Brain pericyte (primary cell): ENCODE data around the gene FAM163B.

Experiments used
- DNase-seq: peaks from one replicate; pipeline ENCODE4 v3.0.0-alpha.2; 2012; ENCODE audit warnings: low read depth, low spot score

The FAM163B gene

DNA sequence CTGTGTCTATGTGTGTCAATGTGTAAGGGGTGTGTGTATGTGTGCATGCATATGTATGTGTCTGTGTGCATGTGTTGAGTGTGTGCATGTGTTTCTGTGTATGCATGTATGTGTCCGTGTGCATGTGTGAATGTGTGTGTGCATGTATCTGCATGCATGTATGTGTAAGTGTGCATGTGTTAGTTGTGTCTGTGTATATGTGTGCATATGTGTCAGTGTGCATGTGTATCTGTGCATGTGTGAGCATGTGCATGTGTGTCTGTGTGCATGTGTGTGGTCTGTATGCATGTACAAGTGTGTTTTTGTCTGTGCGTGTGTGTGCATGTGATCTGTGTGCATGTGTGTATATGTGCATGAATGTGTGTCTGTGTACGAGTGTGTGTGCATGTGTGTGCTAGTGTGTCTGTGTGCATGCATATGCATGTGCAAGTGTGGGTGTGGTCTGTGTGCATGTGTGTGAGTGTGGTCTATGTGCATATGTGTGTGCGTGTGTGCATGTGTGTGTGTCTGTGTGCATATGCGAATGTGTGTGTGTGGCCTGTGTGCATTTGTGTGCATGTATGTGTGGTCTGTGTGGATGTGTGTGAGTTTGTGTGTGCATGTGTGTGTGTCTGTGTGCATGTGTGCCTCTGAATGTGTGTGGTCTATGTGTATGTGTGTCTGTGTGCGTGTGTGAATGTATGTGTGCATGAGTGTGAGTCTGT lies 9.6 kb downstream of the FAM163B start:
- DNase-seq, result no peak

DNA sequence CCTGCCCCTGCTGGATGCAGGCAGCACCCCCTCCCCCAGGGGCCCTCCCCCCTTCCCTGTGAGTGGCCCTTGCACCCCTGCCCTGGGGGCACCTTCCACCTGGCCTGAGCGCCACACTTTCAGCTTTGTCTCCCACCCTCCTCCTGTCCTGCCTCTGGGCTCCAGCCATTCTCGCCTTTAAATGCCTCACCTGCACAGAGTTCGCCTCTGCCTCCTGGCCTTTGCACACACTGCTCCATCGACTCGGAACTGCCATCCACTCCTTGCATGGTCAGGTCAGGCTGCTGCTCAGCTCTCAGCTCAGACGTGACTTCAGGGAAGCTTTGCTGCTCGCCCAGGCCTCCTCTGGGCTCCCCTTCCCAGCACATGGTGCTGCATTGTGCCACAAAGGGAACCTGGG lies 10.2 kb downstream of the FAM163B start:
- DNase-seq, result no peak

DNA sequence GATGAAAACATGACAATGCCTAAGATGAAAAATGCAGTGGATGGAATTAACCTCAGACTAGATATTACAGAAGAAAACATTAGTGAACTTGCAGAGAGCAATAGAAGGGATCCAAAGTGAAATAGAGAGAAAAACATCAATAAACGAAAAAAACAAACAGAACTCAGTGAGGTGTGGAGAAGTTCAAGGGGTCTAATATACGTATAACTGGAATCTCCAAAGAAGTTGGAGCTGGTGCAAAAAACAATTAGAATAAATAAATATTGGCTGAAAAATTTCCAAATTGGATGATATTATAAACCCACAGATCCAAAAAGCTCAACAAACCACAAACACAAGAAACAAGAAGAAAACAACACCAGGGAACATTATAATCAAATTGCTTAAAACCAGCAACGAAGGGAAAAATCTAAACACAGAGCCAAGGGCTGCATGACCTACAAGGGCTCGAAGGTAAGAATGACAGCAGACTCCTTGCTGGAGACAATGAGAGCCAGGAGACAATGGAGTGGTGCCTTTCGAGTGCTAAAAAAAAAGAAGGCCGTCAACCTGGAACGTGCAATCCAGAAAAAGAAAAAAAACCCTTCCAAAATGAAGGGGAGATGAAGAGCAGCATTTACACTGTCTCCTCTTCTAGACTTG lies 11.8 kb downstream of the FAM163B start:
- DNase-seq, result no peak

DNA sequence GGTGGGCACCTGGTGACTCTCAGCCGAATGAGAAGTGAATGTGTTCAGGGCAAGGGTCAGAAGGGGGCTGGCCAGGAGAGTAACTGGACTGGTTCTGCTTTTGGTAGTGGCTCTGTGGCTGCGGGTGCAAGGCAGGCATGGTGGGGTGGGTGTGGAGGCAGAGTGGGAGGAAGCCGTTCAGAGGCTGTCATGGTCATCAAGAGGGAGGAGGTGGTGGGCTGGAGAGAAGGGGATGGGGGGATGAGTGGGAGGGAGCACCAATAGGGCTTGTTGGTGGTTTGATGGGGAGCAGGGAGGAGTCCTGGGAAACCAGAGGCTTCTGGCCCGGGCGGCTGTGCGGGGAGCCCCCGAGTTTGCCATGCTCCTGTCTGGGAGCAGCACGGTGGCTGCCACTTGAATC lies 13.3 kb downstream of the FAM163B start:
- no peak for DNase-seq

DNA sequence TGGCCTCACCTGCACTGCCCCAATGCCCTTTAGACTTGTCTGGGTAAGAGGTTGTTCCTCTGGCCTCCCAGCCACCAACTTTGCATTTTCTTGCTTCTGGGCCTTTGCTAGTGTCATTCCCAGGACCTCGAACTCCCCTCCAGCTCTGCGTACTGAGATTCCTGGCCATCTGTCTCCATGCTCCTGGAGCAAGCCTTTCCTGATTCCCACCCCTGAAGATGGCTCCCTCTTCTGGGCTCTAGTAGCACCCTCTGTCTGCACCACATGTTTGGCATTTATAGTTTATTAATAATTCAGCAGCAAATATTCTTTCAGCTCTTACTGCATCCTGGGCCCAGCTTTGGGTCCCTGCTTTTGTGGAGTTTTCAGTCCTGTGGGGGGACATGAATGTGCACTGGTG lies 14.9 kb downstream of the FAM163B start:
- no peak for DNase-seq

DNA sequence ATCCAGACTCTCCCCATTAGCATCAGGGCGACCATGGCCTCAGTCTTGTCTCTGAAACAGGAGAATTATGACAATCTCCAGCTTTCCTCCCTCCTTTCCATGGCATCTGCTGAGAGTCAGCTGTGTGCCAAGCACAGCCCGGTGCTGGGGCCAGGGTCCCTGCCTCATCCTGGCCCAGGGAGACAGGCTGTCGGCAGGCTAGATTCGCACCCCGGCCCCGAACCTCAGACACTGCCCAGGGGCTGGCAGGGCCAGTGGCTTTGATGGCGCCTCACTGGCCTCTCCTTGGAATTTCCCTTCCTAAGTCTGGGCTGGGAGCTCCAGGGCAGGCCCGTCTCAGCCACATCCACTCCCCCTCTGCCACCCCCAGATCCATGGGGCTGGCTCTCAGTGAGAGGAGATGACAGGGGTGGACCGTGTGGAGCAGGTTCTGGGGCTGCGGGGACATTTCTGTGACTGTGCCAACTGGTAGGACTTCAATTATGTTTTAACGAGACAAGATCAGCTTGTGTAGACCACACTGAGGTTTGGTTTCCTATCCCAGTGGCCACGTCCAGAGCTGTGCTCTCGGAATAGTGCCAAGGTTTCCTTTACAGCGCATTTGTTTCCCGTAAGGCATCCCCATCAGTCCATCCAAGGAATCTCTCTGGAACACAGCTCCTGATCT lies 15.5 kb downstream of the FAM163B start:
- DNase-seq, result no peak

DNA sequence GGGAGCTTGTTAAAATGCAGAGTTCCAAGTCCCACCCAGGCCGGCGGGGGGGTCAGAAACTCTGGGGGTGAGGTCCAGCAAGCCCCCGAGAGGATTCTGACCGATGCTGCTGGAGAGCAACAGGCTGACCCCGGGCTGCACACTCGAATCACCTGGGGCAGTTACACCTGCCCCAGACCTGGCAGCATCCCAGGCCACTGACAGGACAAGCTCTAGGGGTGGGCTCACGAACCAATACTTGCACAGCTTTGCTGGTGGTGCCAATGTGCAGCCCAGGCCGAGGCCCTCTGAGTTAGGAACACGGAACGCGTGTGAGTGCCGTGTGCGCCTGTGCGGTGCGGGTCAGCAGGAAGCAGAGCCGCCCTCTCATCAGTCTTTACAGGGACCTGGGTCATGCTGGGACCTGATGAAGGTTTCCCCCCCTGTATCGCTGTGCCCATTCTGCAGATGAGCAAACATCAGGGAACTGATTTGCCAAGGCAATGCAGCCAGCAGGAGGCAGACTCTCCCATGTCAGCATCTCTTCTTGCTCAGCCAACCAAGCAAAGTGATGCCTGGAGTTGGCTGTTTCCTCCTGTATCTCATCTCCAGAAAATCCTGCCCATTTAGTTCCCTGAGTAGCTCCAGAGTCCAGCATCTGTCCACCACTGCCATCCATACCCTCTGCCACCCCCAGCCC lies 16.3 kb downstream of the FAM163B start:
- no peak for DNase-seq

DNA sequence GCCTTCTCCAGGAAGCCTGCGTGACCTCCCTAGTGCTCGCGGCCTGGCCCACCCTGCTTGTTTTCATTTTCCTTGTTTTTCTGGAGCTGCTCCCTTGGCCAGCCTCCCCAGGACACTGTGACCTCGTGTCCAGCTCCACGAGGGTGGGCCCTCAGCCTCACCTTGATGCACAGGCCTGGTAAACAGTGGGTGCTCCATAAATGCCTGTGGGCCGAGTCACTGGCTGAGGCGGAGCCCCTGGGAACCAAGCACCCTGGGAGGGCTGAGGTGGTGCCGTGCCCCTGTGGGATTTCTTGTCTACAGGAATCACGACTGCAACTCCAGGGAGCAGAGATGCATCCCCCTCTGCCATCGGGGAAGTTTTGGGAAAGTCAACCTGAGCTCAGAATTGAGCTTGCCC lies 17.2 kb downstream of the FAM163B start:
- no peak for DNase-seq

DNA sequence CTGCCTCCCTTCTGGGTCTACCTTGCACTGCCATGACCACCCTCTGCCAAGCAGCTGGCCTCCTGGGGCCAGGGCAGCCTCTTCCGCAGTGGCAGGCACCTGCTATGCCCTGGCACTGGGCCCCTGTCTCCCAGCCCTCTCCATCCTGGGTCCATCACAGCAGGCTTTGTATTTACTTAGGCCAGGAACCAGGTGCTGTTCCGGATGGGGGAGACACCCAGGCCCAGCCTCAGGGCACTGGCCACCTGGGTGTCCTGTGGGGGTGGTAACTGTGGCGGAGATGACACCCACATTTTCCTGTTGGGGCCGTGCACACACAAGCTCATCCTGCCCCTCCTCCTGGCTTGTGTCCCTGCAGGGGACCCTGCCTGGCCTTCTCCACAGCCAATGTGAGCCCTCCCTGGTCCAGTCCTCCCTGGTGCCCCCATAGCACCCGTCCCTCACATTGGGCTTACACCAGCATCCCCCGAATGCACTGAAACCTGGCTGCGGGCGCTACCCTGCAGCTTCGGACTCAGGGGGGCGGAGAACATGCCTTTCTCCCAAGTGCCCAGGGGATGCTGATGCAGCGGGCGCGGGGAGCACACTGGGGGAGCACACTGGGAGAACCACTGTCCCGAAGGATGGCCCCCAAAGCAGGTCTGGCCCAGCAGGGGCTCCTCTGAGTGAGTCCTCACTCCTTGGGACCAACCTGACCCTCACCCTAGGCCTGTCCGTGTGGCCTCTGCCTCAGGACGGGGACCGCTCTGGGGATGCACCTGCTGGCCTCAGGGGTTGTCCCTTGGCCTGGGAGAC lies 17.9 kb downstream of the FAM163B start:
- no peak for DNase-seq

DNA sequence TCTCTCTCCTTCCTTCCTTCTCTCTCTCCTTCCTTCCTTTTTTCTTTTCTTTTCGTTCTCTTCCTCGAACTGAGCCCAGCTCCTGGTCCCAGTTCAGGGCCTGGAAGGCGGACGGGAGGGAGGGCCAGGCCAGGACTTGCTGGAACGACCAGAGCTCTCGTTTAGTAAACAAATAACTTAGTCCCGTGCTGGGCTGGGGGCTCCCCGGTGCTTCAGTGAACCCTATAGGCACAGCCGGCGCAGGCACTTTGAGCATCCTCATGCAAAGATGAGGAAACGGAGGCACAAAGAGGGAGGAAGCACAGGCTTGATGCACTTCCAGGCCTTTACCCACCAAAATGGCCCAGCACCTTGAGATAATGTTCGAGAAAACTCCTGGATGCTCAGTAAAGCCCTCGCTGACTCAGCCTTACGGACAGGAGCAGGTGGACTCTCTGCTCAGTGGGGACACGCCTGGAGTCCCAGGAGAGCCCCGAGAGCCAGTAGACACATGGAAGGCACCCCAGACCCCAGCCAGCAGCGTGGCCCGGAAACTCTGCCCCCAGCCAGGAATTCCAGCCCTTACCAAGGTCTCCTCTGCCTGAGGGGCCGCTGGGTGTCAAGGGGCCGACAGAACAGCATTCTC lies 18.8 kb downstream of the FAM163B start:
- DNase-seq, result no peak

DNA sequence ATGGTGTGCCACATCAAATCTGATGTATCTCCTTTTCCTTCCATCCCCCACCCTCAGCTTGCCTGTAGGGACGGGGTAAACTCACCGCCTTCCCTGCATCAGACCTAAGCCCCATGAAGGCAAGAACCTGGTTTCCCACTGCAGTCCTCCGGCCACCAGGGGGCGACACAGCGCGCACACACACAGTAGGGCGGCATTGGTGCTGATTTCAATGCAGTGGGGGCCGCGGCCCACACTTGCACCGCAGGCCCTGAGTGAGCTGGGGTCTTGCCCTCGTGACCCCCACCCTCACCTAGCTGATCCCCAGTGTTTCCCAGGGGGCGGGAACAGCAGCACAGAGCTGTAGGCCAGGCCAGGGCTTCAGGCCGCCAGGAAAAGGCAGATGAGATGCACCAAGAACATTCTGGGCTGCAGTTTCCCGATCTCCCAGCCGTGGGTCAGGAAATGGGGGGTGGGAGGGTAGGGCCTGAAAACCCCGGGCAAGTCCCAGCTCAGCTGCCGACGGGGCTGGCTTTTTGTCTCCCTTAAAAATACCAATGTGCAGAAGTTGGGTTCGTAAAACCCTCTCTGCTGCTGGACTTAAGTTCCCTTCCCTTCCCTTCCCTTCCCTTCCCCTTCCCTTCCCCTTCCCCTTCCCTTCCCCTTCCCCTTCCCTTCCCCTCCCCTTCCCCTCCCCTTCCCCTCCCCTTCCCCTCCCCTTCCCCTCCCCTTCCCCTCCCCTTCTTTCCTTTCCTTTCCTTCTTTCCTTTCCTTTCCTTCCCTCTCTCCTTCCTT lies 19.5 kb downstream of the FAM163B start:
- no peak for DNase-seq

DNA sequence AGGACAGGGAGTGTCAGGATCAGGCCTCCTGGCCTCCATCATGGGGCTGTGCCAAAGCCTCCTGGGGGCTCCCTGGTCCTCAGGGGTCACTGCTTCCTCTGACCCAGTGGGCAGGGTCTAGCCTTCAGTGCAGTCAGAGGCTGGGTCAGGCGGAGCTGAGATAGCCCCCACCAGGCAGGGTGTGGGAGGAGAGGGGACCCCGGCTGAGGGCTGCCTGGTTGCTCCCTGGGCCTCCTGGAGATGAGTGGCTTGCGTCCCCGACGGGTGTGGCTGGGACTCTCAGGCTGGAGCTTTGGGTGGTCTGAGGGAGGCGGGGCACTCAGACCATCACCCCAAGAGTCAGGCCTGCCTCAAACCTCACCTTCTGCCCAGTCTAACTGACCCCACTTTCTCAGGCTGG lies 21.7 kb downstream of the FAM163B start:
- no peak for DNase-seq

DNA sequence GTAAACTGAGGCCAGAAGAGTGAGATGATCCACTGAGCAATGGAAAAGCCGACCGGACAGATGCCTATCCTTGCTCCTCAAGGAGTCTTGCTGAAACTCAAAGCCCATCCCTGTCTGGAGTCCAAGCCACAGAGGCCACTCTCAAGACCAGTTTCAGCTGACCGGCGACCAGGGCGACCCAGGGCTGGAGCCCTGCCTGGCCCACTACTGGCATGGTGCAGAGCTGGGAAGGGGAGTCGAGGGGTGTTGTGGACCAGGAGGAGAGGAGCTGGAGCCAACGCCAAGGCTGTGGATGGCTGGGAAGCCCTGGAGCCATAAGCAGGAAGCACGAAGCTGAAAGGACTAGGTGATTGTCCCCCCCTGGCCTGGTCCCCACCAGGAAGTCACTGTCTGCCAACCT lies 22.1 kb downstream of the FAM163B start:
- no peak for DNase-seq

DNA sequence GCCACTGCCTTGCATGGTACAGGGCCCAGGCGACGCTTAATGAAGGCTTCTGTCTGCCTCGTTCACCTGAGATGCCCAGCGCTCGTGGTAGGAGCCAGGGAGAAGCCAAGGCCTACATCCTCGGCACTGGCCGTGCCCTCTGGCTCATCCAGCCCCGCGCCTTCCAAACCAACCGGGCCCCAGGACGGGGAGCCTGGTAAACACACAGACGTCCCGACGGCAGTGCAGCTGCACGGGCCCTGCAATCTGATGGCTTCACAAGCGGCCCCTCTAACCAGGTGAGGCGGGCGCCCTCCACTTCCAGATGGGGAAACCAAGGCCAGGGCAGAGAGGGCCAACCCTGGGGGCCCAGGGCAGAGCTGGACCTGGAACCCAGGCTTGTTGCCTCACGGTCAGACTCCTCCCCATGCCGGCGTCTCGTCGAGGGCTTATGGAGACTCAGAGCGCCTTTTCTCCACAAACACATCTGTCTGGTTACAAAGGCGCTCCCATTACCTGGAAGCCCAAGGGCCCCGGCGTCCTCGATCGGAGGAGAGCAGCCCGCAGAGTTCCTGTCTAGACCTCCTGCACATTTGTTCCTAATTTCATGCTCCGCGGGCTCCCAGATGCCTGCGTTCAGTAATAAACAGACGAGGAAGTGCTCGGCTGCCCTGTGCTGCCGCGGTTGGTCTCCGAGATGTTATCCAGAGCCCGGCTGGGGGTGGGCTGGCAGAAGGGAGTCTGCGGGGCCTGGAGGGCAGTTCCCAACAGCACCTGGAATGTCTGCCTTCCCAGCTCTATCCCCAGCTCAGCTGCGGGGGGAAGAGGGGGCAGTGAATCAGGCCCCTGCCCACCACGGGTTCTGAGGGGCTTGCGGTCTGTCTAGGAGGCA lies 23.5 kb downstream of the FAM163B start:
- no peak for DNase-seq

DNA sequence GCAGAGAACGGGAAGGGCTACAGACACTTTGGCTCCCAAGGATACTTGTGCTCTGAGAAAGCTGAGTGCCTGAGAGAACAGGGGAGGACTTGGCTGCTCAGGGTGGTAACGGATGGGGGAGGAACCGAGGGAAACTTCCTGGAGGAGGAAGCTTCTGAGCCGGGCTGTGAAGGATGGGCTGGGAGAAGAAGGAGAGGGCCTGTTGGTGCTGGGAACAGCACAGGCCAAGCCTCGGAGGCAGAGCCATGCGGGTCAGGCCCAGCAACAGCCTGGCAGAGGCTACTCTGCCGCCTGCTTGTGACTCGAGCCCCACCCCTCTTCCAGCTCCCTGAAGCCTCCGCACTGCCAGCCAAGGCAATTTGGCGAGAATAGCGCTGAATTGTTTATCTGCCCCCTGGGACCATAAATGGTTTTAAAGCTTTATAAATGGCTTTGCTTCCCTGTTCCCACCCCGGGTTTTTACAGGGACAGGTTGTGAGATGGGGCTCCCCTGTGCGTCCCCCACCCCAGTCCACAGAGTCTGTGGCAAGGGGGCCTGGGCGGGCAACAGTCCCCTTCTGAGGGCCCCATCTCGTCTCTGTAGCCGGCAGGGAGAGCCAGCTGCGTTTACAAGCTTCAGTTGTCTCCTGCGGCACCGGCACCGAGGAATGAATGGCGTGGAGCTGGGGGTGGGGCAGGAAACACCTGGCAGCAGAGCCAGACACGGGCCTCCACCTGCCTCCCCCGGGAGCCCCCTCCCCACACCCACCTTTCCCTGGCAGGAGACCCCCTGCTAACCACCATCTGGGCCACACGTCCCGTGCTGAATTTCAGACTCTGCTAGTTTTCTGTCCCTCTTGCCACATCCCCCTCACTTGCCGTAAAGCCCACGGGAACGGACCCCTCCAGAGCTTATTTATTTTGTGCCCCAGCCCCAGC lies 24.4 kb downstream of the FAM163B start:
- no peak for DNase-seq

DNA sequence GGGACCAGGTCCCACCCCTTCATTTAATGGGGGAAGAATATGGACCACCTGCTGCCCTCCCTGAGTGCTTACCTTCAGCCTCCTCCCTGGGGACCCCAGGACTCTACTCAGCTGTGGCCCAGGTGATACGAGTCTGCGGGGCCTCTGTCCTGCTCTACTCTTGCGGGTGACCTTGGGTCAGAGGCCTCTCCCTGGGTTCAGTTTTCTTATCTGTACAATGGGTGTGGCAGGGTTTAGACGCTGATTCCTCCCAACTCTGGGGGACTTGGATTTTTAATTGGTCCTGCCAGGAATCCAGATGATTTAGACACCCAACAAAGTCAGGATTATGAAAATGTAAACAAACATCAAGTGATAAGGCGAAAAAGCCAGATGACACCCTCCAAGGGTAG lies 25.0 kb downstream of the FAM163B start:
- no peak for DNase-seq

DNA sequence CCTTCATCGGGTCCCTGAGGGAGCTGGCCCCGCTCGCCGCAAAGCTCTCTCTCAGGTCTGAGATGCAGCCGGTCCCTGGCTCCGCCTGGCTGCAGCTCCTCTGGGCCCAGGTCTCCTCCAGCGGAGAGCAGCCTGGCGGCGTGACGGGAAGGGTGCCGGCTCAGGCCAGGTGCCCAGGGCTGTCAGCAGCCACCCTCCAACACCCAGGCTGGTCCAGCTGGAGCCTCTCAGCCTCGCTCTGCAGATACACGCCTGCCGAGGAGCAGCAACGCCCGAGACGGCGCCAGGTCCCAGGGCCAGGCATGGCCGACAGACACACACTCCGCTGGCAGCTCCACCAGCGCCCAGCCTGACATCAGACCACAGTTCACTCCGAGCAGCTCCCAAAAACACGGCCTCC lies 25.6 kb downstream of the FAM163B start:
- no peak for DNase-seq

DNA sequence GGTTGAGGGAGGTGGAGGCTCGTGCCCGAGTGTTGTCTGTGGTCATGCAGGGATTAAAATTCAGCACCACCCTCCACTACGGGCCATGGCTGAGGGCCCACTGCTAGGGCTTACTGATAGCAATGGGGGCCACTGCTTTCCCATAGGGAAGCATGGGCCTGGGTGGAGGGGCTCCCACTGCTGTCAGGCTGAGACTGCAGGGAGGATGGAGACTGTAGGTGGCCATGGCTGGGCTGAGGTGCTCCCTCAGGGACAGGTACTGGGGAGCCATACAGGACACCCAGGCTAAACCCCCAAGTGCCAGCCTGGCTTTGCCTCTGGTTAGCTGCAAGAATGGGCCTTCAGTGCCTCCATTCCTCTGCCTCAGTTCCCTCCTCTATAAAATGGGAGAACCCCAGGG lies 26.1 kb downstream of the FAM163B start:
- DNase-seq, result no peak
